HCT116 (cell line): ENCODE measurements around the gene ADAMTS9. TPM values are rescaled to one million over a fixed set of nuclear protein-coding genes. Genes with fewer than 3 reads are reported as not detected.

Experiments used
- ATAC-seq: fragments of 200-7000 bp; cut with Tn5 transposase; 2 replicates; pipeline ENCODE4 v1.9.1; 2020; ENCODE audit warnings: mild to moderate bottlenecking, moderate library complexity
- BruUV-seq: library from RNA; stranded (reverse); fragments of 400-500 nt; replicated peaks from 2 replicates; lab custom pipeline; 2021; lab: Mats Ljungman, UMichigan
- CTCF ChIA-PET: fragments of 300-600 bp; sonication (Branson Sonifier 250); formaldehyde crosslinking; loops from one replicate; lab custom pipeline; 2021; ENCODE audit warnings: antibody characterized with exemption; lab: Charles Lee
- POLR2A ChIA-PET: fragments of 300-600, 350-600 bp; sonication (Branson Sonifier 250); formaldehyde crosslinking; loops from one replicate; lab custom pipeline; 2021; ENCODE audit warnings: antibody characterized with exemption; lab: Charles Lee
- RAD21 ChIA-PET, 2 experiments: fragments of 300-600 bp; sonication (Branson Sonifier 250); formaldehyde crosslinking; loops; one replicate each; lab custom pipeline; 2023; ENCODE audit warnings: low total read pairs in 2 of 2; ENCODE audit not compliant: uncharacterized antibody in 2 of 2, unreplicated experiment in 2 of 2, low non-redundant PET in 1 of 2; lab: Charles Lee
- DNase-seq: peaks from one replicate; pipeline ENCODE4 v3.0.0-alpha.2; 2010; ENCODE audit warnings: low read depth, low spot score
- H2AFZ ChIP-seq: fragments of 200-600 bp; shearing (Covaris generic), sonication (generic); 2 replicates; pipeline ENCODE4 v1.6.1; 2017; ENCODE audit warnings: low read depth, mixed run types, mixed read lengths, antibody characterized with exemption, low read length; ENCODE audit not compliant: poor library complexity, severe bottlenecking
- H3K27ac ChIP-seq: 2 replicates; pipeline ENCODE4 v1.5.1; 2012; ENCODE audit warnings: low read depth, low read length
- H3K27me3 ChIP-seq: fragments of 200-600 bp; sonication (generic); 2 replicates; pipeline ENCODE4 v1.6.1; 2016; ENCODE audit warnings: mixed run types, low read length, mixed read lengths; ENCODE audit not compliant: insufficient read depth
- H3K36me3 ChIP-seq, 2 experiments: fragments of 200-500 bp in 1 of 2; fragments of 200-600 bp in 1 of 2; sonication (Bioruptor generic) in 1 of 2; sonication (generic) in 1 of 2; 2 replicates each; pipeline versions ENCODE4 v1.5.1 to v1.6.1; 2014 to 2016; ENCODE audit warnings: low read length in 2 of 2, inconsistent platforms in 1 of 2, mixed read lengths in 1 of 2, mixed run types in 1 of 2; ENCODE audit not compliant: insufficient read depth in 2 of 2, control insufficient read depth in 1 of 2
- H3K4me1 ChIP-seq, 2 experiments: fragments of 200-600 bp in 1 of 2; sonication (generic) in 1 of 2; 2 replicates each; pipeline versions ENCODE4 v1.5.1 to v1.6.1; 2012 to 2017; ENCODE audit warnings: low read length in 2 of 2, inconsistent platforms in 1 of 2, mild to moderate bottlenecking in 1 of 2, mixed read lengths in 1 of 2, mixed run types in 1 of 2, moderate library complexity in 1 of 2; ENCODE audit not compliant: insufficient read depth in 2 of 2, control insufficient read depth in 1 of 2
- H3K4me2 ChIP-seq: fragments of 200-600 bp; sonication (generic); 2 replicates; pipeline ENCODE4 v1.6.1; 2017; ENCODE audit warnings: mixed run types, low read length, mixed read lengths
- H3K4me3 ChIP-seq, 2 experiments: fragments of 200-600 bp in 1 of 2; sonication (generic) in 1 of 2; replicated peaks in 1 of 2; 2 replicates each; pipeline ENCODE4 v1.5.1; 2011 to 2016; ENCODE audit warnings: low read length in 2 of 2, control low read depth in 1 of 2, low read depth in 1 of 2, mild to moderate bottlenecking in 1 of 2, mixed read lengths in 1 of 2, mixed run types in 1 of 2
- H3K79me2 ChIP-seq: fragments of 200-600 bp; sonication (generic); 2 replicates; pipeline ENCODE4 v1.6.1; 2017; ENCODE audit warnings: mild to moderate bottlenecking, mixed run types, low read length, moderate library complexity, mixed read lengths; ENCODE audit not compliant: insufficient read depth
- H3K9ac ChIP-seq: fragments of 200-600 bp; sonication (generic); 2 replicates; pipeline ENCODE4 v1.6.1; 2016; ENCODE audit warnings: low read length, mixed read lengths
- H3K9me2 ChIP-seq: fragments of 200-600 bp; sonication (generic), shearing (Covaris generic); 2 replicates; pipeline ENCODE4 v1.6.1; 2017; ENCODE audit warnings: mixed run types, mild to moderate bottlenecking, moderate library complexity; ENCODE audit not compliant: insufficient read depth
- H3K9me3 ChIP-seq, 2 experiments: fragments of 200-500 bp in 1 of 2; fragments of 200-600 bp in 1 of 2; sonication (Bioruptor generic) in 1 of 2; sonication (generic) in 1 of 2; 2 replicates each; pipeline ENCODE4 v1.6.1; 2014 to 2017; ENCODE audit warnings: low read length in 2 of 2, mixed read lengths in 2 of 2, inconsistent platforms in 1 of 2, low read depth in 1 of 2, mild to moderate bottlenecking in 1 of 2, mixed run types in 1 of 2, moderate library complexity in 1 of 2; ENCODE audit not compliant: control insufficient read depth in 1 of 2, insufficient read depth in 1 of 2
- H4K20me1 ChIP-seq: fragments of 200-600 bp; sonication (generic), shearing (Covaris generic); 2 replicates; pipeline ENCODE4 v1.6.1; 2017; ENCODE audit warnings: mixed run types, mild to moderate bottlenecking, moderate library complexity; ENCODE audit not compliant: insufficient read depth
- ATF3 ChIP-seq: IDR thresholded peaks from 2 replicates; pipeline ENCODE4 v1.6.1; 2012
- CEBPB ChIP-seq: IDR thresholded peaks from 2 replicates; pipeline ENCODE4 v1.6.1; 2012; ENCODE audit warnings: low read depth
- CTCF ChIP-seq, 3 experiments: fragments of 200-600 bp in 1 of 3; sonication (generic) in 1 of 3; IDR thresholded peaks in 2 of 3; conservative IDR thresholded peaks in 1 of 3; 2 replicates each; pipeline ENCODE4 v1.5.1; 2012 to 2017; ENCODE audit warnings: low read depth in 2 of 3, low read length in 2 of 3, antibody characterized with exemption in 1 of 3, borderline replicate concordance in 1 of 3, control low read depth in 1 of 3, mild to moderate bottlenecking in 1 of 3, mixed read lengths in 1 of 3, mixed run types in 1 of 3, moderate library complexity in 1 of 3; ENCODE audit not compliant: insufficient read depth in 1 of 3
- ELF1 ChIP-seq: IDR thresholded peaks from 2 replicates; pipeline ENCODE4 v1.6.1; 2012; ENCODE audit warnings: low read depth, borderline replicate concordance
- EZH2phosphoT487 ChIP-seq: fragments of 200-600 bp; IDR thresholded peaks from 2 replicates; pipeline ENCODE4 v1.6.1; 2018; ENCODE audit warnings: antibody characterized with exemption, borderline replicate concordance
- FOSL1 ChIP-seq: IDR thresholded peaks from 2 replicates; pipeline ENCODE4 v1.6.1; 2012; ENCODE audit warnings: low read depth
- REST ChIP-seq: IDR thresholded peaks from 2 replicates; pipeline ENCODE4 v1.6.1; 2012; ENCODE audit warnings: low read depth
- SIN3A ChIP-seq: IDR thresholded peaks from 2 replicates; pipeline ENCODE4 v1.6.1; 2012; ENCODE audit warnings: low read depth
- SRF ChIP-seq: IDR thresholded peaks from 2 replicates; pipeline ENCODE4 v1.6.1; 2012; ENCODE audit warnings: low read depth
- TCF7L2 ChIP-seq: IDR thresholded peaks from 2 replicates; pipeline ENCODE4 v1.7.0; 2011; ENCODE audit warnings: borderline replicate concordance, inconsistent platforms; ENCODE audit not compliant: insufficient read depth, insufficient read length; ENCODE audit errors: extremely low read depth
- ZFX ChIP-seq: fragments of 450-650 bp; IDR thresholded peaks from 2 replicates; pipeline ENCODE4 v1.6.1; 2017
- intact Hi-C: fragments of 100-400 bp; cut with micrococcal nuclease; formaldehyde crosslinking; loops from 2 replicates; pipeline ENCODE4 v1.10.0; 2022
- total RNA-seq: library from RNA; stranded (reverse); gene quantifications from one replicate; pipeline ENCODE4 v1.2.1, GENCODE V29; 2021; ENCODE audit not compliant: unreplicated experiment

Gene ADAMTS9
- total RNA-seq, 1 experiment from 2014 or later, result 0.05 TPM

- TF ChIP-seq REST, result no peak
- TF ChIP-seq EZH2phosphoT487, result no peak
- no peak for TF ChIP-seq ELF1
- no peak for TF ChIP-seq SIN3A
- no peak for TF ChIP-seq ATF3
- TF ChIP-seq SRF, result no peak
- TF ChIP-seq CEBPB, result no peak
- TF ChIP-seq FOSL1, result no peak
- no peak for TF ChIP-seq TCF7L2
- TF ChIP-seq CTCF (IDR thresholded peaks at IDR 0.05 in 2 of 3, conservative IDR thresholded peaks at IDR 0.05 in 1 of 3; ENCODE audit: borderline replicate concordance in 1 of 3, insufficient read depth in 1 of 3, low read depth in 2 of 3, low read length in 2 of 3), result no peak
- no peak for TF ChIP-seq ZFX
- TF ChIP-seq, all 23 proteins: peak for 0
- Histone ChIP-seq H3K79me2 (no peaks in the 10 kb centered on the region), H3K9me2 (no peaks in the 10 kb centered on the region), H3K27me3 (0 out of 2 replicates have a peak, but pooled peaks cover 3% of the 10 kb centered on the region), H3K4me1 (no peaks in the 10 kb centered on the region), H2AFZ (no peak overlapping the region), H4K20me1 (no peaks in the 10 kb centered on the region), H3K27ac (no peak overlapping the region), H3K9ac (no peak overlapping the region), H3K4me2 (no peak overlapping the region), H3K4me3 (no peak overlapping the region), H3K36me3 (no peaks in the 10 kb centered on the region), H3K9me3 (no peaks in the 10 kb centered on the region)
- DNase-seq (no peak), ATAC-seq (no peak)
- ChIA-PET POLR2A (no interaction called here), RAD21 (no interaction called here), CTCF (no interaction called here)
- BruUV-seq, result no TSS peak
- intact Hi-C loops, result no loop called here
Measured at GRCh38 chr3:64627042-64627441, 60.8 kb downstream of the ADAMTS9 start.
